Endodermal cell (in vitro differentiated cells): ENCODE results near the gene CHDH. TPM values are rescaled to one million over a fixed set of nuclear protein-coding genes. Genes with fewer than 3 reads are reported as not detected.

Source experiments
- DNase-seq: peaks from one replicate; pipeline ENCODE4 v3.0.0-alpha.2; 2017
- H3K27ac ChIP-seq: 2 replicates; pipeline ENCODE4 v1.5.1; 2013; ENCODE audit warnings: mild to moderate bottlenecking, low read depth, low read length, moderate library complexity
- H3K27me3 ChIP-seq: 2 replicates; pipeline ENCODE4 v1.6.1; 2013; ENCODE audit warnings: mild to moderate bottlenecking, low read length, moderate library complexity; ENCODE audit not compliant: insufficient read depth, control insufficient read depth, poor library complexity, severe bottlenecking
- H3K36me3 ChIP-seq: 2 replicates; pipeline ENCODE4 v1.7.0; 2013; ENCODE audit warnings: mild to moderate bottlenecking, low read length, moderate library complexity; ENCODE audit not compliant: control insufficient read depth, insufficient read depth
- H3K4me1 ChIP-seq: one replicate; pipeline ENCODE4 v1.7.0; 2013; ENCODE audit warnings: low read length; ENCODE audit not compliant: control insufficient read depth, insufficient read depth
- H3K4me3 ChIP-seq: 2 replicates; pipeline ENCODE4 v1.5.1; 2013; ENCODE audit warnings: mild to moderate bottlenecking, low read length, moderate library complexity
- H3K9ac ChIP-seq: 2 replicates; pipeline ENCODE4 v1.6.1; 2013; ENCODE audit warnings: mild to moderate bottlenecking, low read length, moderate library complexity; ENCODE audit not compliant: poor library complexity, severe bottlenecking; ENCODE audit errors: extremely low read depth
- H3K9me3 ChIP-seq: 2 replicates; pipeline ENCODE4 v1.6.1; 2013; ENCODE audit warnings: mild to moderate bottlenecking, low read length, moderate library complexity; ENCODE audit not compliant: control insufficient read depth
- H3K27ac Mint-ChIP-seq: 2 replicates; pipeline ENCODE4 v1.8.0; 2020; ENCODE audit warnings: mixed read lengths
- H3K27me3 Mint-ChIP-seq: 2 replicates; pipeline ENCODE4 v1.8.0; 2021; ENCODE audit warnings: mild to moderate bottlenecking, mixed read lengths; ENCODE audit not compliant: insufficient read depth
- H3K36me3 Mint-ChIP-seq: 2 replicates; pipeline ENCODE4 v1.8.0; 2020; ENCODE audit warnings: low read depth, mixed read lengths
- H3K4me1 Mint-ChIP-seq: 2 replicates; pipeline ENCODE4 v1.8.0; 2020; ENCODE audit warnings: mixed read lengths
- H3K4me3 Mint-ChIP-seq: 2 replicates; pipeline ENCODE4 v1.8.0; 2020; ENCODE audit warnings: mild to moderate bottlenecking, moderate library complexity, mixed read lengths
- H3K9me3 Mint-ChIP-seq: 2 replicates; pipeline ENCODE4 v1.8.0; 2020; ENCODE audit warnings: mild to moderate bottlenecking, mixed read lengths
- WGBS, 2 experiments: methylation state at CpG; one replicate each; pipeline versions ENCODE4 v1.1.5 to v1.1.7; 2013; ENCODE audit warnings: missing lambda C conversion rate in 2 of 2, mixed read lengths in 1 of 2; ENCODE audit not compliant: insufficient coverage in 1 of 2, insufficient read length in 1 of 2; 5-methylcytosine and 5-hydroxymethylcytosine counted together
- total RNA-seq, 2 donors: library from RNA; stranded (reverse); fragmentation: NEBNext Ultra II Directional in 1 of 2; extraction: Animal tissue kit (Norgen Biotek cat#: 25700) in 1 of 2; gene quantifications; 2 replicates in 1 of 2; 3 replicates in 1 of 2; pipeline ENCODE4 v1.2.1, GENCODE V29; 2021
- TF ChIP-seq, protein P1 (sequence below): fragments of 200-600 bp; sonication (generic); conservative IDR thresholded peaks from 2 replicates; pipeline ENCODE4 v1.5.0; 2021; ENCODE audit warnings: antibody characterized with exemption, mild to moderate bottlenecking

The CHDH gene
- total RNA-seq, 2 donors from 2014 or later: 12.7 to 21.4 TPM

DNA sequence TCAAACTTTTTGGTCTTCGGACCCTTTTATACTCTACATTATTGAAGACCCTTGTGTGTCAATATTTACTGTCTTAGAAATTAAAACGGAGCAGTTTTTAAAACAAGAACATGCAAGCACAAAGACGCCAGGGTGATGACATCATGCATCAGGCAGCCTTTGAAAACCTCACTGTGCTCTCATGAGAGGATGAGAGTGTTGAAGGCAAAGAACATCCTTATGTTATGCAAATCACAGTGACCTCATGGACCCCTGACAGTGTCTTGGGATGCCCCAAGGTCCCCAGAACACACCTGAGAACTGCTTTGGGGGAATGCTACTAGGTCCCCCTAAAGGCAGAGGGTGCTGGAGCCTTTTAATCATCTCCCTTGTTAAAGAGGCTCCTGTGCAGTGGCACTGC is 51.6 kb downstream of the CHDH start:
- 54% methylated on average over 3 of the region's 3 CpGs; no CpG with 5 or more reads in 1 of the 2 experiments for WGBS, 2 experiments
- H3K36me3 Mint-ChIP-seq: no peaks in the 10 kb centered on the region
- no peak overlapping the region for H3K9ac ChIP-seq

GRCh38 chr3:53792866-53793265 is 53.4 kb downstream of the CHDH start:
- no peaks in the 10 kb centered on the region for H3K9me3 ChIP-seq
- no peaks in the 10 kb centered on the region for H3K27me3 ChIP-seq
- Mint-ChIP-seq H3K4me3 (no peak overlapping the region), H3K36me3 (no peaks in the 10 kb centered on the region), H3K27me3 (peaks cover 3% of the 10 kb centered on the region), H3K4me1 (peaks cover 5% of the 10 kb centered on the region), H3K27ac (no peak overlapping the region), H3K9me3 (no peaks in the 10 kb centered on the region)
- no peak overlapping the region for H3K27ac ChIP-seq
- WGBS, 2 experiments: 80 to 92% methylated on average over 1 to 3 of the region's 3 CpGs
- no peaks in the 10 kb centered on the region for H3K4me1 ChIP-seq
- TF ChIP-seq, protein P1, sequence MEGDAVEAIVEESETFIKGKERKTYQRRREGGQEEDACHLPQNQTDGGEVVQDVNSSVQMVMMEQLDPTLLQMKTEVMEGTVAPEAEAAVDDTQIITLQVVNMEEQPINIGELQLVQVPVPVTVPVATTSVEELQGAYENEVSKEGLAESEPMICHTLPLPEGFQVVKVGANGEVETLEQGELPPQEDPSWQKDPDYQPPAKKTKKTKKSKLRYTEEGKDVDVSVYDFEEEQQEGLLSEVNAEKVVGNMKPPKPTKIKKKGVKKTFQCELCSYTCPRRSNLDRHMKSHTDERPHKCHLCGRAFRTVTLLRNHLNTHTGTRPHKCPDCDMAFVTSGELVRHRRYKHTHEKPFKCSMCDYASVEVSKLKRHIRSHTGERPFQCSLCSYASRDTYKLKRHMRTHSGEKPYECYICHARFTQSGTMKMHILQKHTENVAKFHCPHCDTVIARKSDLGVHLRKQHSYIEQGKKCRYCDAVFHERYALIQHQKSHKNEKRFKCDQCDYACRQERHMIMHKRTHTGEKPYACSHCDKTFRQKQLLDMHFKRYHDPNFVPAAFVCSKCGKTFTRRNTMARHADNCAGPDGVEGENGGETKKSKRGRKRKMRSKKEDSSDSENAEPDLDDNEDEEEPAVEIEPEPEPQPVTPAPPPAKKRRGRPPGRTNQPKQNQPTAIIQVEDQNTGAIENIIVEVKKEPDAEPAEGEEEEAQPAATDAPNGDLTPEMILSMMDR: no peak
- no peak overlapping the region for H3K4me3 ChIP-seq
- no peak overlapping the region for H3K9ac ChIP-seq
- no peaks in the 10 kb centered on the region for H3K36me3 ChIP-seq
- DNase-seq: no peak

More for the DNA sequence above, 51.6 kb downstream of the CHDH start:
- H3K4me3 ChIP-seq: no peak overlapping the region
- Mint-ChIP-seq H3K9me3 (no peaks in the 10 kb centered on the region), H3K27ac (no peak overlapping the region), H3K4me1 (no peaks in the 10 kb centered on the region), H3K27me3 (no peaks in the 10 kb centered on the region), H3K4me3 (no peak overlapping the region)
- H3K4me1 ChIP-seq: no peaks in the 10 kb centered on the region
- no peaks in the 10 kb centered on the region for H3K9me3 ChIP-seq
- TF ChIP-seq, protein P1: no peak
- H3K36me3 ChIP-seq: no peaks in the 10 kb centered on the region
- H3K27ac ChIP-seq: no peak overlapping the region
- no peak for DNase-seq
- no peaks in the 10 kb centered on the region for H3K27me3 ChIP-seq

- TF ChIP-seq, protein P1: no peak
- H3K27ac ChIP-seq: no peak overlapping the region
- no peaks in the 10 kb centered on the region for H3K9me3 ChIP-seq
- no peak for DNase-seq
- Mint-ChIP-seq H3K4me3 (no peak overlapping the region), H3K27me3 (peaks cover 13% of the 10 kb centered on the region), H3K27ac (no peak overlapping the region), H3K9me3 (no peaks in the 10 kb centered on the region), H3K4me1 (peaks cover 5% of the 10 kb centered on the region), H3K36me3 (no peaks in the 10 kb centered on the region)
- H3K4me1 ChIP-seq: no peaks in the 10 kb centered on the region
- no peaks in the 10 kb centered on the region for H3K36me3 ChIP-seq
- H3K4me3 ChIP-seq: no peak overlapping the region
- 90 to 91% methylated on average over 5 to 7 of the region's 7 CpGs for WGBS, 2 experiments
- no peak overlapping the region for H3K9ac ChIP-seq
- H3K27me3 ChIP-seq: no peaks in the 10 kb centered on the region
Observed at GRCh38 chr3:53791317-53791716, 54.9 kb downstream of the CHDH start.
